Stimulated activated CD8-positive, alpha-beta memory T cell treated with anti-CD3 and anti-CD28 coated beads, Interleukin-2, amount 100 ng/mL, for 48 hours (primary cell): ENCODE results near the gene UBR1.
"Not testable (repeated sequence)": the region's sequence is repeated elsewhere in the genome, so short reads cannot be mapped to it uniquely, and the experiment has no call there.

Source experiments
- DNase-seq, 2 donors: peaks; one replicate each; pipeline ENCODE4 v3.0.0-alpha.2; 2020; ENCODE audit warnings: low read depth in 2 of 2

Gene UBR1

DNA sequence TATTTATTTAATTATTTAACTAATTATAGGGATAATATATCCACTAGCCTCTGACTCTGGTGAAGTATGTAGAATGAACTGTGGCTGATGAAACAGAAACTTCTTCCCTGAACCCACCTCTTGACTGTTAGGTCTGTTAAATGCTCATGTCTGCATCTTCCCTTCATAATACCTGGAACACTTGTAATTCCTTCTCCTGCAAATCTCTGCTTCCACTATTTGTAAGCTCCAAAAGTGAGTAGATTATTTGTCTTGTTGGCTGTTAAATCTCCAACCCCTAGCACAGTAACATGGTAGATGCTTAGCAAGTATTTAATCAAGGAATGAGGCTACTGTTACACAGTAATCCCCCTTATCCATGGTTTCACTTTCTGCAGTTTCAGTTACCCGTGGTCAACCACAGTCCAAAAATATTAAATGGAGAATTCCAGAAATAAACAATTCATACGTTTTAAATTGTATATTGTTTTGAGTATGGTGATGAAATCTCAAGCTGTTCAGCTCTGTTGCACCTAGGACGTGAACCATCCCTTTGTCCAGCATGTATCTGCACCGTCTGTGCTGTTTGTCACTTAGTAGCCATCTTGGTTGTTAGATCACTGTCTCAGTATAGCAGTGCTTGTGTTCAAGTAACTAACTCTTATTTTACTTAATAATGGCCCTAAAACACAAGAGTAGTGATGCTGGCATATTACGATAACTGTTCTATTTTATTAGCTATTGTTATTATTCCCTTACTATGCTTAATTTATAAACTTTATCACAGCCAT, 190.9 kb downstream of the UBR1 start:
- DNase-seq = no peak

DNA sequence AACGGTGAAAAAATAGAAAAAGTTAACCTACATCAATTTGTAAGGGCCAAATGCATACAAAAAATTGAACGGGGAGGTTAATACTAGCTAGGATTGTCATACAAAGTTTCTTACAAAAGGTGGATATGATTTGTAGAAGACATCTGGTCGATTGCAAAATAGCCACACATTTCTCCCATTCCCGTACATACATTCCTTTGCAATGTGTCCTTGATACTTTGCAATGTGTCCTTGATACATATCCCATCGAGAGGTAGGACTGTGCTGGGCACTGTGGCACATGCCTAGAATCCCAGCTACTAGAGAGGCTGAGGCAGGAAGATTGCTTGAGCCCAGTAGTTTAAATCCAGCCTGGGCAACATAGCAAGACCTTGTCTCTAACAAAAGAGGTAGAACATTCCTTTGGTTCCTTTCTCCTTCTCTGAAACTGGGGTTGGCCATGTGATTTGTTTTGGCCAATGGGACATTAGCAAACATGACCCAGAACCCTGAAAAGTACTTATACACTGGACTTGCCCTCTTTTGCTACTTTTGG, 194.7 kb downstream of the UBR1 start:
- DNase-seq = no peak

DNA sequence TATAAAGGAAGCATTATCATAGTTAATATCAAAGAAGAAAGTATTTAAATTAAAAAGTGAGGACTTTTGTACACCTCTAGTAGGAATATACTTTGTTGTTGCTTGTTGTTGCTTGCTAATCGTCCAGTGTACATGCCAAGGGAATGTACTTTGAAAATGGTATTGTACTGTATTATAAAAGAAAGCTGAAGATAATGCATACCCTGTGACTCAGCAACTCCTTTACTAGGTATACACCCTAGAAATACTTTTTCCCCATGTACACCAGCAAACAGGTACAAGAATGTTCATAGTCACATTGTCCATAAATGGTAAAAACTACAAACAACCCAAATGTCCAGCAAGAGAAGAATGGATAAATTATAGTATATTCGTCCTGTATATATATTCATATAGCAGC, 197.3 kb downstream of the UBR1 start:
- DNase-seq = no peak

DNA sequence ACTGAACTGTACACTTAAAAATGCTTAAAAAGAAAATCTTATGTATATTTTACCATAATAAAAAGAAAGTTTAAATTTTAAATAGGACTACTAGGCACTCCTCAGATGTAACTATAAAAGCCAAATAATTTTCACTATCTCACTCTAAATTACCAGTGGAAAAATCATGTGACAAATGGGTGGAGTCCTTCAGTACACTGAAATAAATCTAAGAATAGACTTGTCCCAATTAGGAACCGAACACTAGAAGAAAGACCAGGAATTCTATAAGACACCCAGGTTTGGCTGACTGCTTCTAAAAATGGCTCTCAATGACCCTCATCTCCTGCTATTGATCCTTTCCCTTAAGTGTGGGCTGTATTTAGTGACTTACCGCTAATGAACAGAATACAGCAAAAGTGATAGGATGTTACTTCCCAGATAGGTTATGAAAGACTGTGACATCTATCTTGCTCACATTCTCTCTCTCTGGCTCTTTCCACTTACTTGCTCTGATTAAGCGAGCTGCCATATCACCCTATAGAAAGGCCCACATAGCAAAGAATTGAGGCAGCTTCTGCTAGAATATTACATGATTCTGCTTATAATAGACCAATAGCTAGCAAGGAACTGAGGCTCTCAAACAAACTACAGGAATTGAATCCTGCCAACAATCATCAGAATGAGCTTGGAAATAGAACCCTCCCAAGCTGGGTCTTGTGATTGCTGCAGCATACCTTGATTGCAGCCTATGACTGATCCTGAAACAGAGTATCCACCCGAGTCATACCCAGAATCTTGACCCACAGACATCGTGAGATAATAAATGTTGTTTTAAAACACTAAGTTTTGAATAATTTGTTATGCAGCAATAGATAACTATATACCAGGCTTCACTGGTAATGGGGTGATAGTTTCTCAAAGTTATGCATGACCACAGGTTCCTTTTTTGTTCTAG, 202.2 kb downstream of the UBR1 start:
- DNase-seq = no peak

DNA sequence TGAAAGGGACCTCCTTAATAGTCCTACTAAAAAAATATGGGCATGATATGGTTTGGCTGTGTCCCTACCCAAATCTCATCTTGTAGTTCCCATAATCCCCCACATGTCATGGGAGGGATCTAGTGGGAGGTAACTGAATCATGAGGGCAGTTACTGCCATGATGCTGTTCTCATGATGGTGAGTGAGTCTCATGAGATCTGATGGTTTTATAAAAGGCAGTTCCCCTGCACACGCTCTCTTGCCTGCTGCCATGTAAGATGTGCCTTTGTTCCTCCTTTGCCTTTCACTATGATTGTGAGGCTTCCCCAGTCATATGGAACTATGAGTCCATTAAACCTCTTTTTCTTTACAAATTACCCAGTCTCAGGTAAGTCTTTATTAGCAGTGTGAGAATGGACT, 211.9 kb downstream of the UBR1 start:
- DNase-seq = not testable (repeated sequence)
